WERI-Rb-1 (cell line): Measurements from ENCODE around the gene RUNX2.

Source experiments
- DNase-seq: peaks from one replicate; pipeline ENCODE4 v3.0.0-alpha.2; 2020
- H3K27ac ChIP-seq: fragments of 250-450 bp; sonication (Bioruptor Pico); 2 replicates; pipeline ENCODE4 v1.5.1; 2020; ENCODE audit warnings: mild to moderate bottlenecking, moderate library complexity
- H3K27me3 ChIP-seq: fragments of 250-450 bp; sonication (Bioruptor Pico); 2 replicates; pipeline ENCODE4 v1.5.1; 2021; ENCODE audit warnings: mild to moderate bottlenecking, low read depth, moderate library complexity; ENCODE audit not compliant: insufficient read depth, severe bottlenecking
- H3K36me3 ChIP-seq: fragments of 250-450 bp; sonication (Bioruptor Pico); 2 replicates; pipeline ENCODE4 v1.5.1; 2020; ENCODE audit warnings: mild to moderate bottlenecking, moderate library complexity
- H3K4me3 ChIP-seq: 2 replicates; pipeline ENCODE4 v1.5.1; 2011; ENCODE audit warnings: low read depth, mild to moderate bottlenecking, control low read depth, low read length
- H3K9me3 ChIP-seq: fragments of 250-450 bp; sonication (Bioruptor Pico); 2 replicates; pipeline ENCODE4 v1.5.1; 2021; ENCODE audit warnings: mild to moderate bottlenecking, moderate library complexity; ENCODE audit not compliant: severe bottlenecking
- CTCF ChIP-seq: IDR thresholded peaks from 2 replicates; pipeline ENCODE4 v1.5.1; 2011; ENCODE audit warnings: low read depth, mild to moderate bottlenecking, control low read depth, inconsistent platforms, low read length

Gene RUNX2

GRCh38 chr6:45678285-45678607 is 350.1 kb downstream of the RUNX2 start:
- no peak overlapping the region for H3K27ac ChIP-seq
- H3K36me3 ChIP-seq: no peaks in the 10 kb centered on the region
- H3K4me3 ChIP-seq: no peak overlapping the region
- no peak for DNase-seq
- H3K27me3 ChIP-seq: no peaks in the 10 kb centered on the region
- TF ChIP-seq CTCF: no peak
- H3K9me3 ChIP-seq: peaks cover 21% of the 10 kb centered on the region

- H3K9me3 ChIP-seq: peaks cover 21% of the 10 kb centered on the region
- no peak overlapping the region for H3K27ac ChIP-seq
- no peak for DNase-seq
- TF ChIP-seq CTCF: no peak
- no peaks in the 10 kb centered on the region for H3K27me3 ChIP-seq
- H3K36me3 ChIP-seq: no peaks in the 10 kb centered on the region
- no peak overlapping the region for H3K4me3 ChIP-seq
These were observed 351.0 kb downstream of the RUNX2 start for GRCh38 chr6:45679163-45679562.

- DNase-seq: no peak
- no peaks in the 10 kb centered on the region for H3K36me3 ChIP-seq
- H3K27ac ChIP-seq: no peak overlapping the region
- TF ChIP-seq CTCF: no peak
- H3K9me3 ChIP-seq: peaks cover 21% of the 10 kb centered on the region
- no peaks in the 10 kb centered on the region for H3K27me3 ChIP-seq
- no peak overlapping the region for H3K4me3 ChIP-seq
These were observed 351.5 kb downstream of the RUNX2 start for GRCh38 chr6:45679631-45680030.

GRCh38 chr6:45681860-45682511 is 353.9 kb downstream of the RUNX2 start:
- DNase-seq: no peak
- Histone ChIP-seq H3K27me3 (no peaks in the 10 kb centered on the region), H3K4me3 (no peak overlapping the region), H3K27ac (no peak overlapping the region), H3K9me3 (peaks cover 14% of the 10 kb centered on the region), H3K36me3 (no peaks in the 10 kb centered on the region)
- TF ChIP-seq CTCF: no peak

GRCh38 chr6:45684476-45684875 is 356.3 kb downstream of the RUNX2 start:
- Histone ChIP-seq H3K9me3 (peaks cover 14% of the 10 kb centered on the region), H3K4me3 (no peak overlapping the region), H3K36me3 (no peaks in the 10 kb centered on the region), H3K27ac (no peak overlapping the region), H3K27me3 (no peaks in the 10 kb centered on the region)
- TF ChIP-seq CTCF: no peak
- no peak for DNase-seq

- no peak for DNase-seq
- H3K27me3 ChIP-seq: no peaks in the 10 kb centered on the region
- TF ChIP-seq CTCF: no peak
These were observed 356.9 kb downstream of the RUNX2 start for GRCh38 chr6:45685076-45685475.

More at GRCh38 chr6:45685076-45685475, 356.9 kb downstream of the RUNX2 start:
- Histone ChIP-seq H3K36me3 (no peaks in the 10 kb centered on the region), H3K4me3 (no peak overlapping the region), H3K9me3 (peaks cover 10% of the 10 kb centered on the region), H3K27ac (no peak overlapping the region)
